GM18502 (cell line): ENCODE results near the gene C1QL1.

Experiments
- ATAC-seq: cut with Tn5 transposase; IDR thresholded peaks from one replicate; pipeline ENCODE4 v1.9.1; 2021; ENCODE audit warnings: mild to moderate bottlenecking; ENCODE audit not compliant: unreplicated experiment, poor library complexity

C1QL1 gene

DNA sequence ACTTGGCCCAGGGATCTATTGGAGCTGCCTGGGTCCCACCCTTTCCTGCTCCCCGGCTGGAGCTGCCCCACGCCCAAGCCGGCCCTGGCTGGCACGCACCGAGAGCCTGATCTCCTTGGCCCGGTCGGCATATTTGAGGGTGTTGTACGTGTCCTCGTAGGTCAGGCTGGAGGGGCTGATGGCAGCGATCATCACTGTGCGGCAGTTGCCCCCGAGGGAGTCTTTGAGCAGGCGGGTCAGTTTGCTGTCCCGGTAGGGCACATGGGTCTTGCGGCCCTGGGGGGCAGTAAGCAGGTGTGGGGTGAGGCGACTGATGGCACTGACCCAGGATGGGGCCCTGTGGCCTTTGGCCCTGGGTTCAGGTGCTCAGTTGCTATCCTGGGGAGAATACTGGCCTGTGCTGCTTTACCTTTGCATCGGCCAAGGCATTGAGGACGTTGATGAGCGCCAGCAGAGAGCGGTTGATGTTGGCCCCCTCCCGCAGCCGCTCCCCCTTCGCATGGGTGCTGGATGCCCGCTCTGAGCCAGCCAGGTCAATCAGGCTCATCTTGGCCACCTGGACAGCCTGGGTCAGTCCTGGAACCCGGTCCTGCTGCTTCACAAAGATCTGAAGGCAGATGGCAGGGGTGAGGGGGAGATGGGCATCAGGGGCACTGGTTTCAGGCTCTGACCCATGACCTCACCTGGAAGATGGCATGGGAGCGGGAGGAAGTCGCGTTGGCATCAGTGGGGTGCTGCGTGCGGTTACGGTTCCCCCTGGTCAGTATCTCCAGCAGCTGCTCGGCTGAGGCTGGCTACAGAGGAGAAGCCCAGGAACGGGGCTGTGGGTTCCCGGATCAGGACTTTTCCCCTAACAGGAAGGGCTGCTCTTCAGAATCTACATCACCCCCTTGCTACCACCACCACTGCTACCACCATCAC, 34.0 kb downstream of the C1QL1 start:
- ATAC-seq: no peak

DNA sequence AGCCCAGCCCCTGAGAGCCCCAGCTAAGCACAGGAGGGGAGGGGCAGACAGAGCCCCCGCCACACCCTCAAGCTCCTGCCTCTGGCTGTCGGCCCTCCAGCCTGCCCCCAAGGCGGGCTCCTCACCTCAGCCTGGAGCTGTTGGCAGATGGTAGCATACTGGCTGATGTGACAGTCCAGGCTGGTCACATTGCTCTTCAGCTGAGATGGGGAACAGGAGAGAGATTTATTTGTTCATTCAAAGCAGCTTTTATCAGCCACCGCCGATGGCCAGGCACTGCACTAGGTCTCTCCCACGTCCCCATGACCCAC, 35.4 kb downstream of the C1QL1 start:
- ATAC-seq: no peak

DNA sequence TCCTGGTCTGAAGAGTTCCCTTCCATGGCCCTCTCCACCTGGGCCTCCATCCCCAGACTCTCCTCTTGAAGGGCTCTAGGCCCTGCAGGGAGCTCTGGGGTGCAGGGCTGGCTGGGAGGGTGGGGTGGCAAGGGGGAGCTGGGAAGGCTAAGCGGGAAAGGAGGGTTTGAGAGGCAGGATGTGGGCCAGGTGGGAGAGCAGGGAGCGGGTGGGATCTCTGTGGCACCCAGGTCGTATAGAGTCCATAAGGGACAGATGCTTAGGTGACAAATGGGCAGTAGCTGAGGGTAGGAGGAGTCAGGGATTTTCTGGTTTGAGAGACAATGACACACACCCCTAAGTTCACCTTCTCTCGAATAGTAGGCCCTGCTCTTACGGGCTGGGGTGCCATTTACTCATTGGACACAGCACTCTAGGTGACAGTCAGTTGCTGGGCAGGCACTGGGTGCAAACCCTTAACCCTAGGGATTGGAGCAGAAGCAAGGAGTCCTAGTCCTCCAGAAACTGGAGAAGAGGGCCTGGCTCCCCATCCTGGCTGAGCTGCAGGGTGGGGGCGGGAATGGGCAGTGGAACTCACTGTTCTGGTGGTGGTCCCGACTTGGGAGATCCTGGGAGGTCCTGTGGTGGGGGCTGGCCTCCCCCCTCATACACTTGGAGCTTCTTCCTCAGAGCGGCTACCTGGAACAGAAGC, 35.9 kb downstream of the C1QL1 start:
- ATAC-seq: no peak

DNA sequence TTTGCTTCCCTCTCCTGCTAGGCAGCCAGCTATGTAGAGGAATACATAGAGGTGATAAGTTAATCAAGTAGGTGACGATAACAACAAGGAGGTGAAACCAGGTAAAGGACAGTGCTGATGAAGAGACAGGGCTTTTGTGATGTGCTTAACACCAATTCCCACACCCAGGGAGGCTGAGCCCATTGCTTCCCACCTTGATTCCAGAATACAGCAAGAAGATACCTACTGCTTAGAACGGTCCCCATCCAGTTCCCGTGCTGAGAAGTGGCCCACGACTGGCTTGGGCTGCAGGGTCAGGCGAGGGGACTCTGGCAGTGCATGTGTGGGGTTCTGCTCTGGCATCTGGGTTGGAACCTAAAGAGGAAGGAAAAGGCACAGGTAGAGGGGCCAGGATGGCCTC, 36.7 kb downstream of the C1QL1 start:
- ATAC-seq: no peak

DNA sequence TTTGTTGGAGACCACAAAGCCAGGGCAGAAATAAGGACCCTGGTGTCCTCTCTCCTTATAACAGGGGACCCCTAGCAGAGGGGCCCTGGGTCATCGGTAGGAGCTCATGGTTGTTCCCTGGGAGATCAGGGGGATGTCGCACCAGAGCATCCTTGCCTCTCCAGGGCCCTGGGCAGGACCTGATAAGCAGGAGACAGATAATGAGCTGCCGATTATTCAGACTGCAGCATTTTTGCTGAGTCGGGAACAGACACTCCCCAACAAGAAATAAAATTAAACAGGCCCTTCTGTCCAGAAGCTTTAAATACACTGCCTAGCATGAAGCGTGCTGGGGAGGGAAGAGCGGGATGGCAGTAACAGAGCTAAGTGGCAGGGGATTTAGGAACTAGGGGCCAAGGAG, 37.4 kb downstream of the C1QL1 start:
- no peak for ATAC-seq

DNA sequence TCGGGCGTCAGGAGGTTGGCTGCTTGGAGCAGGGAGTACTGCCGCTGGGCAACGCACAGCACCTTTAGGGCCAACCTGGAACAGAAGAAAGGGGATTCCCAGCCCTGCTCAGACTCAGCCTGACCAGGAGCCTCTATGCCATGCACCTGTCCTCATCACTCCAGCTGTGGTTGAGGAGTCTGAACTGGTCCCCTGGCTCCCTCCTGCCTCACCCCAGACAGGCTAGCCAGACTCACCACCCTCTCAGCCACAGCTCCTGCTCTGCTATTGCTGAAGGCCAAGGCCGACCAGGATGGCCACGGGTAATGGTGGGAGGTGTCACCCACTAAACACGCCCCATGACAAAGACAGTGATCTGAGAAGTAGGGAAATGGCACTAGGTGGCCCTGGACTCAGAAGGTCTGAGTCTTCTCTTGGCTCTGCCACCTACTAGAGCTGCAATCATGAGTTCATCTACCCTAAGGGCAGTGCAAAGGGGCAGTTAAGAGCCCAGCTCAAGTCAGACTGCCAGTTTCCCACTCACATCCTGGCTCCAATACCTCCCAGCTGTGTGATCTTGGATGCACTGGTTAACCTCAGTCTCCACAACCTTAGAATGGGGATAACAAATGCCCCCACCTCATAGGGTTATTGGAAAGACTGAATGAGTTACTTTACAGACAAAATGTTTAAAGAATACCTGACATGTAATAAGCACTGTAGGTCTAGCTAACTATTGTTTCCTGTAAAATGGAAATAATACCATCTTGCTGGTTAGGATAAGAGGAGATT, 39.0 kb downstream of the C1QL1 start:
- no peak for ATAC-seq

DNA sequence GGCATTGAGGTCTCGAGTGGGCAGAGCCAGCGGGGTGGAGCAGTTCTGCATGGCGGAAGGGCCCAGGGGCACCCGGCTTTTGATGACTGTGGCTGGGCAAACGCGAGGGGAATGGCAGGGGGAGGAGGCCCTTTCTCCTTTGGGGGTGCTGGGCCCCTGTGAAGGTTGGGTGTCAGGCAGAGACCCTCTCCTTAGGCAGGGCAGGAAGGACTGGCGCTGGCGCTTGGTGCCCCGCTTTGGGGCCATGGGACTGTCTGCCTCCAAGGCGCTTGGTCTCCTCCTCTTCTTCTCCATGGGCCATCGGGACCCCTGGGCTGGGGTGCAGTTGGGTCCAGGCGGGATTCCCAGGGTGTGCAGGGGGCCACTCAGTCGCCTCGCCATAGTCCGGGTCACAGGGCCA, 40.0 kb downstream of the C1QL1 start:
- ATAC-seq: no peak

DNA sequence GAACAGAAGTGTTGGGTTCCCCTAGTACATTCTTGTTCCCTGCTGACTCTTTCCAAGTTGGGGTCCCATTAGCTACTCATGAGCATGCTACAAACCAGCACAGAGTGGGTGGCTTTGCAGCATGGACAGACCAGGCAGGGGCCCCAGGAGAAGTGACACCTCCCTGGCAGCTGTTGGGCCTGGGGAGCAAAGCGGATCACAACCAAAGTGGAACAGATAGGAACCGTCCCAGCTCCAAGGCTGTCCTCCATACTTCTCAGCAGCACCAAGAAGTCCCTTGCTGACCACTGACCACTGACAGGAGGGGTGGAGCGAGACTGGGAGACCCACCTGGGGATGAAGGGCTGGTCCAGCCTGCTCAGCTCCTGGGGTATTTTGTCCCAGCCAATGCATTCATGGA, 40.4 kb downstream of the C1QL1 start:
- no peak for ATAC-seq

DNA sequence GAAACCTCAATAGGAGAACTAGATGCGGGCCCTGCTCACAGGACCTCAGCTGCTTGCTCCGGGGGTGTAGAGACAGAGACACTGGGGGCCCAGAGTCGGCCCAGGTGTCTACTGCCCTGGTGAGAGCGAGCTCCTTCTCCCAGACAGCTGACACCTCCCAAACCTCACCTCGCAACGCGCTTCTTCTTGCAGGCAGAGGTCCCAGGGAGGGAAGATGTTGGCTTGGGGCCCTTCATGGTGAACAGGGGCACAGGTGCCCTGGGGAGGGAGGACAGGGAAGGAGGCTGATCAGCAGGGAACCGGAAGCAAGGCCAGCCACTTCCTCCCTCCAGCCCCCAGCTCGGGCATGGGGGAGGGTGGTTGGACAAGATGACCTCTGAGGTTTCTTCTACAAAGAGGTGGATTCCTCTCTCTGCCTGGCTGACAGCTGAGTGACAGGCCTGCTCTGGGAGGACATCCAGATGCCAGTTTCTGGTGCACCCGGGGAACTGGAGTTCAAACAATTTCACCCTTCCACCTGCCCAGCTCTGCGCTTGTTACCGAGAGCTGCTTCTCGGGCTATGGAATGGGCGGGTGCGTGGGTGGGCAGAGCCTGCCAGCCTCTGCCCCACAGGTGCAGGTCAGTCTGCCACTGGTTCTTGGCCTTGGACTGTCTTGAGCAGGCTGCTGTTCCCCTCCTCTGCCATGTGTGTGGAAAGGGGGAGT, 41.1 kb downstream of the C1QL1 start:
- ATAC-seq: no peak

DNA sequence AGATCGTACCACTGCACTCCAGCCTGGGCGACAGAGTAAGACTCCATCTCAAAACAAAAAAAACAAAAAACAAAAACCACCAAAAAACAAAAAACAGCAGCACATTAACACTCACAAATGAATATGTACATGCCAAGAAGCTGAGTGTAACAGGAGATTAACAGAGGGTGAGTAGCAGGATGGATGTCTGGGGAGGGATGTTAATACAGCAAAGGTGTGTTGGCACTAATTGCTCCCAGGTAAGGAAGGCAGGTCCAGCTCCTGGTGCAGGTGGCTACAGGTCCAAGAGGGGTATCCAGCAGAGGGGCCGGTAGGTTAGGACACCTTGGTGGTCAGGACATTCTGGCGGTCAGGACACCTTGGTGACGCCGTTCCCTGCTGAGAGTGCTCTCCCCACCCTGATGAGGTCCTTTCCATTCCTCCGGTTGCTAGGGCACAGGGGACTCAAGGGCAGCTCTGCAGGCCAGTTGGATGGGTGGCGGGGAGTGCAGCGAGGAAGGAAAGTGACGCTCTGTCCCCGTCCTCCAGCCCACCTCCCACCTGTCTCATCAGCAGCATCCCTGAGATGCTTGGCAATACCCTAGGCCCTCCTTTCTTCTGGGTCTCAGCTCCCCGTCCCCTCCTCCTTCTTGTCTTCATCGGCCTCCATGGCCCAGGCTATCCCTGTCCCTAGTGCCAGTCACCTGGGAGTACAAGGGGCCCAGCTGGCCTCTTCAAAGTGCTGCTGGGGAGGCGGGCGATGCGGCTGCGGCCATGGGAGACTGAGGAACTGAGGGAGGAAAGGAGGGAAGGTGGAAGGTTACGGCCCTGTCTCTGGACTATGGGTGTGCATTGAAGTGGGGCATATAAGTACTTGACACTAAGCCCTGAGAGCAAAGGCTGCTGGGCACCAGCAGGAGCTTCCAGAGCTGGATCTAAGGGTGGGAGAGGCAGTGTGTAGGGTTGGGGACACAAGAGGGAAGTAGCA, 42.1 kb downstream of the C1QL1 start:
- no peak for ATAC-seq

DNA sequence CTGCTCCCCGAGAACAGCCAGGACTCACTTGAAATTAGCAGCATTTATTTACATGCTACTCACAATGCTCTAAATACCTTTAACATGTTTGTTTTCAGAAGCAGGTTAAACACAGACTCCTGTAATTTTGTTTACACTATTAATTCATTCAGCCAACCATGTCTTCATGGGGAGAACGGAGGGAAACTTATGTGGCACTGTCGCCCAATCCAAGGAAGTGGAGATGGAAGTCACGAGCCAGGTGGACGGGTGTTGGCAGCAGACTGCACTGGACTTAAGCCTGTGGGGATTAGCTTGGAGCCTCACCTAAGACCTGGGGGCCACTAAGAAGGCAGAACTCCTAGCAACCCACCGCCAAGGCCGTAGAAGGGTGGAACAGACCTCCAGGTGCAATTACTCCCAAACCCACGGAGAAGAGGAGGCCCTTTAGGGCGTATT, 44.0 kb downstream of the C1QL1 start:
- ATAC-seq: no peak

DNA sequence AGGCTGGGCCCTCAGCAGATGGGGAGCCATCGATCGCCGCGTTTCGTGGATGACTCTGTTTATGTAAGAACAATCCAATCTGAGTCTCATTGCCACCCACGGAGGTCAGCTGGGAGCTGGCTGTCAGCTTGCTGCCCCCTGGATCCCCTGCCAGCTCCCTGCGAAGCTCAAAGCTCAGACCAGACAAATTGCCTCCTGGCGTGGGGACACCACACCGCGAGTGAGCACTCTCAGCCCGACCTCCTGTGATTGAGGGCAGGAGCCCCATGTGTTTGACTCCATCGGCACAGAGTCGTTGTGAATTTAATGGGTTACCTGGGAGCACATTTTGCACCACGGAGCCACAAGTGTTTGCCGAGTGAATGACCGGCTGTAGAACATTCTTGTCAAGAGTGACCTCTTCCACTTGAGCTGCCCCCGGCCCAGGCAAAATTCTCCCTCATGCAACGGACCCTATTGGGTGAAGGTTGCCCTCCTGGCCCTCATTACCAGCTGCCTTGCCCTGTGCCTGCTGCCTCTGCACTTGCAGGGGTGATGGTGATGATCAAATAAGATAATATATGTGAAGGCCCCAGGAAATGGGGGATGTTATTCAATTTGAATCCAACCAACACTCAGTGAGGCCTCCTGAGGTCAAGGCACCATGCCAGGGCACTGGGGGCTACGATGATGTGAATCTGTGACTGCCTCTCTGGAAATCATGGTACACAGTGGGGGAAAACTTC, 45.2 kb downstream of the C1QL1 start:
- no peak for ATAC-seq

DNA sequence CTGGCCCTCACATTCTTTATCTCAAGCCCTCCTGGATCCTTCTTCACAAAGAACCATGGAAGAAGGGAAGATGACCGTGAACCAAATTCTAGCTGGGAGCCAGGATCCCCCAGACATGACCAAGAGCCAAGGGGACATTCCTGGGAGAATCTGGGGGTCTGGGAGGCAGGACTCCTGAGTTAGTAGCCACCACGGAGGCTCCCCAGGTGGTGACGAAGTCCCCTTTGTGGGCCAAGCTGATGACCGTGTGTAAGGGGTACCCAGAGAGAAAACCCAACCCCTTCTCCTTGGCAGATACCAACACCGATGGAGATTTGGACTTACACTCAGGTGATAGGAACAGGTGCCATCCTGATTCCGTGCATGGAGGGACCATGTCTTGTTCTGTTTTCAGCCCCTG, 46.0 kb downstream of the C1QL1 start:
- no peak for ATAC-seq

DNA sequence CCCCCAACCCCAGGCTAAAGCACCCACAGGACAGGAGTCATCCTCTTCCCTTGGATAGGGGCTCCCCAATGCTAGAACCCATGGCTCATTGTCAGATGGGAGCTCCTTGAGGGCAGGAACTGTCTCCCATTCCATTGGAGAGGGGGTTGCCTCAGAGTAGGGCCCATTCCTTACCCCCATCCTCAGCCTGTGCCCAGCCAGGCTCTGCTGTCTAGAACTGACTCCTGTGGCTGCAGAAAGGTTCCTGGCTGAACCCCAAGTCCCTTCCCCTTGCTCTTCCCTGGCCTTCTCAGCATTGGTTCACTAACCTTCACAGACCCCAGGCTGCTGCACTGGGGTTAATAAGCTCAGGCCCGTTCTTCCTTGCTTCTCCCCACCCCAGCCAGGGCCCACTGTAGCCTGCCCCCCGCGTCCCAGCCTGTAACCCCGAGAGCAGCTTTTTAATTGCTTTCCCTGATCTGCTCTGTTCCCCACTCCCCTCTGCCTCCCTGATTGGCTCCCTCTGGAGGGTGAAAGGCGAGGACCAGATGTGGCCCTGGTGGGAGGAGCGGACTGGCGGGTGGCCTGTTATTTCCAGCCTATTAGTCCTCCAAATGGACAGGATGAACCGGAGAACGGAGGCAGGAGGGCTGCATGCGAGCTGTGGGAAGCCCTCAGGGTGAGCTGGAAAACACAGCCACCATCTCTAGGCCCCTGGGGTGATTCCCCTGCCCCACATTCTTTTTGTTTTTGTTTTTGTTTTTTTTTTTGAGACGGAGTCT, 46.8 kb downstream of the C1QL1 start:
- no peak for ATAC-seq

DNA sequence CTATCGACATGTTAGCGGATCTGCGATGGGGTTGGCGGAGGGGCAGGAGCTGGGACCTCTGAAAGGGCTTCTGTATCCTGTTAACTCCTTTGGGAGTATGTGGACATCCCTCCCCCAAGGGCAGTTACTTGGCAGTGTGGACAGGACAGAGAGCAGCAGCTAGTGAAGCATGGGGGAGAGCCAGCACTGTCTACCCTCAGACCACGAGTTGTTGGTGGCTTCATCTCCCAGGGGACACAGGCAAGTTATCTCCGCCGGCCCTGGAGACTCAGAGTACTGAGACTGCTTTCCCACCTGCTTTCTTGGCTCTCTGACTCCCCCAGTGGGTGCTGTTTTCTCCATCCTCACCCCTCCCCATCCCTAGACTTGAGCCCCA, 47.5 kb downstream of the C1QL1 start:
- no peak for ATAC-seq

DNA sequence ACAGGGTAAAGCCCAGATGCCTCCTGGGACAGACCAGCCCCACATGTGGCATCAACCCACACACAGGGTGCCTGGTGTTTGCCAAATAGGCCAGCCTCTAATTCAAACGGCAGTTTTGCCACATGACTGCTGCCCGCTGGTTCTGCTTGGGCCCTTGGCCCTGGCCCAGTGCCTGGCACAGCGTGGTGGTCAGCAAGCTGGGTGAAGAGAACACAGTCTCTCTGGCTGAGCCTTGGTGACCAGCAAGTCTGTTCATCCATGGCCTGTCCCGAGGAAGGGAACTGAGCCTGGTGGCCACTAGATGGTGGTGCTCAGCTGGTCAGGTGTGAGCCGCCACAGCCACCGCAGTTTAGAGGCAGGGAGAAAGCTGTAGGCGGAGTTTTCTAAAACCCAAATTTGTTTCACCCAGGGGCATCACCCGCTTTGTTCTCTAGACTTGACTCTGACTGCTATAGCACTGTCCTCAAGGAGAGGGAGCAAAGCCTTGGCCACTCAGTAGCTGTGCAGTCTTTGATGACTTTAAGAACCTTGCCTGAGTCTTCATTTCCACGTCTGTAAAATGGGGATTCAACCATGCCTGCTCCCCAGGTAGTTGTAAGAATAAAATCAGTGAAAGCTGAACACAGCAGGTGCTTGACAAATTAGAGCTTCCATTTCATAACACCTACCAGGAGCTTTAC, 48.1 kb downstream of the C1QL1 start:
- peak; percentile 52 for ATAC-seq

DNA sequence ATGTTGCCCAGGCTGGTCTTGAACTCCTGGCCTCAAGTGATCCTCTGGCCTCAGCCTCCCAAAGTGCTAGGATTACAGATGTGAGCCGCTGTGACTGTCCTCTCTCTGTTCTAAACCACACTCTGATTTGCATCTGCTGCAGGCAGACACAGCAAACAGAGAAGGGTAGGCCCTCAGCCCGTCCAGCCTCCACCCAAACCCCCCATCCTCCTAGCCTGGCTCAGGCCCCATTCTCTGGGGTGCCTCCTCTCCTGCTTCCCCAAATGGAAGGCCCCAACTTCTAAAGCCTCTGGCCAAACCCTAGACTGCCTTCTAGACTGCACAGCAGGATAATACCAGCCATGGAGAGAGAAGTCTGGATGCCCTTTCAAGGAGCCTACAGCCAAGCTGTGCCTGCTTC, 48.7 kb downstream of the C1QL1 start:
- ATAC-seq: no peak

DNA sequence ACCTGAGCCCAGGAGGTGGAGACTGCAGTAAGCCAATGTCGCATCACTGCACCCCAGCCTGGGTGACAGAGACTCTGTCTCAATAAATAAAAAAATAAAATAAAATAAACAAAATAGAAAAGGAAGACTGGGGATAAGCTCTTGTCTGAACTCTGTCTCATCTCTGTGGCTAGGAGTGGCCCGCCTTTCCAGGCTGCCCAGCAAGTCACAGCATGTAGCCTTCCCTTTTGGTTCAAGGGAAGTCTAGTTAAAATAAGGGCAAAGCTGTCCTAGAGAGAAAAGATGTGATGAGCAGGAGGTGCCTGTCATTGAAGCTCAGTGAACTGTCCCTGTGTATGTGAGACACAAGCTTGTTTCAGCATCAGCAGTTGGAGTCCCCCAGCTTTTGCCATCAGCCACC, 50.1 kb downstream of the C1QL1 start:
- ATAC-seq: no peak
